GM15510 (cell line): ENCODE results near the gene ZFP36L1.

ENCODE experiments used
- POLR2A ChIP-seq: IDR thresholded peaks from 3 replicates; pipeline ENCODE4 v1.6.1; 2011; ENCODE audit warnings: borderline replicate concordance; ENCODE audit not compliant: insufficient read length; ENCODE audit errors: extremely low read depth

Gene ZFP36L1

DNA sequence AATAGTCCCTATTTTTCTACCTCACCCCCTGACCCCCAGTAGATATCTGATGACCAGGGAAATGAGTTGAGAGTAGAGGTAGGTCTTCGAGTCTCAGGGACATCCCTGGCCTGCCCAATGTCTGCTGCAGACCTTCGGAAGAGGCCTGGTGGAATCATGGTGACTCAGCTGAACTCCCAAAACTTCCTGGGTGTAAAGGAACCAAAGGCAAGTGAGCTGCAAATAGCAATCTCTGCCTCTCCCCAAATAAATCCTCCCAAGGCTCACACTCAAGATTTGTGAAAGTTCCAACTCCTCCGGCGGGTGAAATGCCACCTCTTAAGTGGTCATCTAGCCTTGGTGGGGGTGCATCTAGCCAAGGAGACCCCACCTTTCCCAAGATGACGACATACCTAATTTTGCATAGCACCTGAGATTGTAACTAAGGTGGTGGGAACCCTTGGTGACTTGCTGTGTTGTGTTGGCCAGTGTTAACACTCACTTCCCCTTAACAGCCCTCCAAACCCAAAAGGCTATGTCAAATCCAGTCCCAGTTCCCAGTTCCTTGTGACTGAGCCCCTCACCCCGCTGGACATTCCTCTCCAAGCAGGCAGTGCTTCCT is 6.3 kb downstream of the ZFP36L1 start:
- TF ChIP-seq POLR2A: no peak

DNA sequence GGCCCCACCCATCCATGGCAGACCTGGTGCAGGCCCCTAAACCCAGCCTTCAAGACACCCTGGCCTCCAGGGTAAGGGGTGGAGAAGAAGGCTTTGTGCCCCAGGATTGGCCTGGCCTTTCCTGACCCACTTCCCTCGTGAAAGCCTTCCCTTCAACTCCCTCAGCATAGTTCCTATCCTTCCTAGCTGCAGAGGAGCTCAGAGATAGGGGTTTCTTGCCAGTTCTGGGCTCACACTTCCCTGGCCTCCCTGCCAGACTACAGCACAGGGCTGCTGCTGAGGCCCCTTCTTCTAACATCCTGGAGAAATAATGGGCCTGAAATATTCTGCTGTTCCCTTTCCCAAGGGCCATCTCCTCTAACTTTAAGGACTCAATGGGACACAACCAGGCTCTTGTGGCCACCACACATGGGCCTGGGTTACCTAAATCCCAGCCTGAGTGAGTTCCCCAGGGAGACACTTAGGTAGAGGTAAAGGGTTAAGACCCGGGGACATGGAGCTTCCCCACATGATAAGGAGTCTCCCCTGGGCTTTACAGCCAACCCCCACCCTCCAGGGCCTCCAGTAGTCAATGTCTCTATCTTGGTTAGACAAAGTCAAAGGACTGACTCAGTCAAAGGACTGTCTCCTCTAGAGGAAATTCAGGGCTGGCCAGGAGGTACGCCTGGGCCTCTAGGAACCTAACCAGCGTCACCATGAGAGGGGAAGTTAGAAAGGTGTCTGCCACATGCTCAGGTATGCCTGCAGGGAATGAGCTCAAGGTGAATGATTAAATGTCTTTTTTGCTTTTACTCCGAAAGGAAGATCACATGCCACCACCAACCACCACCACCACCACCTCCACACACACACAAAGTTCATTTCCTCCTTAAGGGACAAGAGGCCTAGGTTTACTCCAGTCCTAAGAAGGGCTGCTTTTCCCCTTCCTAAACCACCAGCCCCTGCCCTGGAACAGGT is 7.1 kb downstream of the ZFP36L1 start:
- no peak for TF ChIP-seq POLR2A

DNA sequence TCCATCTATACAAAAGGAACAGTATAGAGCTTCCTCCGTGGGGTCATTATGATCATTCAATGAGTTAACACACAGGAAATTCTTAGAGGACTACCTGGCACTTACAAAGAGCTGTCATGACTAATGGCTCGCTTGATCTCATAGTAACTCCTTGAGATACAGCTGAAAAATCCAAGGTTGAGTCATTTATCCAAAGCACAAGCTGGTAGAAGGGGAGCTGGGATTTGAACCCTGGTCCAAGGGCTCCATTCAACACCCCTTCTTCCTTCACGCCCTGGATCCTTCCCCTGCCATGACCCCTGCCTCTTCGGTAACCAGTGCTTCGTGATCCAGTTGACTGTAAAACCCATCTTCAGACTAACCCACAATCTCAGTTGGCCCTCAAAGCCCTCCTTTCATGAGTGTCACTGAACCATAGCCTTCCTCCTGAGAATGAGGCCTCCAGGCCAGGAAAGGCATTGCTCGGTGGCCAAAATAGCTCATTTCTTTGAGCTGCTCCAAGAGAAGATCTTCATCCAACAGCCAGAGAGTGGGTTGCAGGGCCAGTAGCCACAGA is 7.8 kb downstream of the ZFP36L1 start:
- no peak for TF ChIP-seq POLR2A

- TF ChIP-seq POLR2A: no peak
Observed at GRCh38 chr14:68784226-68784910, 8.5 kb downstream of the ZFP36L1 start.

GRCh38 chr14:68783408-68784225 is 9.2 kb downstream of the ZFP36L1 start:
- no peak for TF ChIP-seq POLR2A

DNA sequence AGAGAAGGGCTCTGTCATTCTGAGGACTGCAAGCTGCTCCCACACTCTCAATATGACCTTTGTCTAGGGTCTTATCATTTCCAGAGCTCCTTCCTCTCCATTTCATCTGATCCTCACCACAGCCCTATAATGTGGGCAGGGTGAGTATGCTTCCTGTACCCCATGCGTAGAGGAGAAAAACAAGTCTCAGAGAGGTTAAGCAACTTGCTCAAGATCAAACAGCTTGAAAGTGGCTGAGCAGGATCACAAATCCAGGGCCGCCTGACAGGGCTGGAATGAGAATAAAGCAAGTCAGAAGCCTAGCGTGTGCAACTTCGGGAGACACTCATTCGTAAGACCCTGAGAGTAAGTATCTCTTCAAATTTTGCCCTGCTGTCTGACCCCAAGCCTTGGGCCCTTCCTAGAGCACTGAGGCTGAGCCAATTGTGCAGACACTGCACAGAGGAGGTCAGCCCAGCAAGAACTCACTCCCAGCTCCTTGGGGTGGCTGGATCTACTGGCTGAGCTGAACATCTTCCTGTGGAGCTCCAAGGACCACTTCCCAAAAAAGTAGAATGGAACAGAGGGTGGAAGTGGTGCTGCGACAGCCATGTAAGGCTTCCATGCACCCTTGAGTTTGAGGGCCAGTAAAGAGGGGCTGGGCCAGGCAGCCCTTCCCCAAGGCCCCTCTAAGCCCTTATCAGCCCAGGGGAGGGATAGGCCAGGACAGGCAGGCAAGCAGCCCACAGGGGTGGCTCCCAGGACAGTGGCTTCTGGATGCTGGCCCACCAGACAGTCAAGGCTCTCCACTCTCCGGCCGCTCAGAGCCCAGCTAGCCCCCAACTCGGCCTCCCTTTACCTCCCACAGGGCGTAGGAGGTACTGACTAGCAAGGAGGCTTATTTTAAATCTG is 10.5 kb downstream of the ZFP36L1 start:
- no peak for TF ChIP-seq POLR2A

GRCh38 chr14:68781161-68782021 is 11.5 kb downstream of the ZFP36L1 start:
- TF ChIP-seq POLR2A: no peak

- TF ChIP-seq POLR2A: no peak
Observed at GRCh38 chr14:68780358-68781160, 12.3 kb downstream of the ZFP36L1 start.

DNA sequence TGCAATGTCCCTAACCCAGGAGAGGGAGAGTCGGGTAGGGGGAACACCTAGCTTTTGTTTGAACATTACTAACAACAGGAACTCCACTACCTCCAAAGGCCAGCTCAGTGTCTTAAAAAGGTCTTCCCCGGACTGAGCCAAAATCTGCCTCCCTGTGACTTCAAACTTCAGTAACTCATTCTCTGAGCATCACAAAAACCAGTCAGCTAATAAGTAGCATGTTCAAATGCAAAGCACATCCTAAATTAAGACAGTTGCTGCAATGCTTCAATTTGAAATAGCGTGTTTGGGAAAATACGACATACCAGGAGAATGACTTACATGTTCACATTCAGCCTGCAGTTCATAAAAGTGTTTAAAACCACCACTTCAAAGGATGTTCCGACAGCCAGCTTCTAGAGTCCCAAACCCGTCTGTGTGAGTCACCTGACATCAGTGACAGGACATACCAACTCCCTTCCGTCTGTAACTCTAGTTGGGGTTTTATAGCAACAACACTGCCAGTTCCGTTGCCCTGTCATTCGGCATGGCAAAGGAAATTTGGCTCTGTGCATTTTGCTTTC is 13.0 kb downstream of the ZFP36L1 start:
- TF ChIP-seq POLR2A: no peak

GRCh38 chr14:68777644-68778043 is 15.2 kb downstream of the ZFP36L1 start:
- no peak for TF ChIP-seq POLR2A

GRCh38 chr14:68775614-68776126 is 17.2 kb downstream of the ZFP36L1 start:
- no peak for TF ChIP-seq POLR2A
